GM18861 (cell line): Measurements from ENCODE around the gene CEACAM16.
A peak's percentile ranks its signal among the peaks of the same experiment; 100 is the strongest.

Experiments used
- ATAC-seq: cut with Tn5 transposase; IDR thresholded peaks from one replicate; pipeline ENCODE4 v1.9.1; 2021; ENCODE audit not compliant: unreplicated experiment

Gene CEACAM16

DNA sequence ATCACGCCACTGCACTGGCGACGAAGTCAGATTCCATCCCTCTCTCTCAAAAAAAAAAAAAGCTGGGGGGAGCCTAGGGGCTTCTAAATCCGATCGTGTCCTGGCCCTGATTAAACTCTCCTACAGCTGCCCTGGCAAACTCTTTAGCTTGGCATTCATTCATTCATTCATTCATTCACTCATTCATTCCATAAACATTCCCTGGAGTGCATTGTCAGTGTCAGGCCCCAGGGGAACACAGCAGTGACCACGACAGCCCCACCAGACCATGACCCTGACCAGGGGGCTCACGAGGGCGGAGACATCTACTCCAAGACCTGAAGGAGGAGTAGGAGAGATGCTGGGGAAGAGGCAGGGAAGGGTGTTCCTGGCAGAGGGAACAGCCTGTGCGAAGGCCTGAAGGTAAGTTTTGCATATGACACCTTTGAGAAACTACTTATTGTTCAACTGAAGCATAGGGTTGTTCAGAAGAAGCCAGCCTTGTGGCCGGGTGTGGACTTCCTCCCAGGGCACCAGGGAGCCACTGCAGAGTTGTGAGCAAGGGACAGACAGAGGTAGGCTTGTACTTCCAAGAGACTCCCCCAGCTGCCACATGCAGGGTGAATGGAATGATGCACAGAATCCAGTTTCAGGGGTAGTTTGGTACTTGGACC, 24.5 kb downstream of the CEACAM16 start:
- ATAC-seq = peak; percentile 14

- peak; percentile 49 for ATAC-seq
Observed at GRCh38 chr19:44723952-44724319, 25.0 kb downstream of the CEACAM16 start.

GRCh38 chr19:44725251-44725650, 26.3 kb downstream of the CEACAM16 start:
- no peak for ATAC-seq

- ATAC-seq = no peak
Observed at GRCh38 chr19:44725684-44726083, 26.7 kb downstream of the CEACAM16 start.

GRCh38 chr19:44726465-44726864, 27.5 kb downstream of the CEACAM16 start:
- no peak for ATAC-seq

DNA sequence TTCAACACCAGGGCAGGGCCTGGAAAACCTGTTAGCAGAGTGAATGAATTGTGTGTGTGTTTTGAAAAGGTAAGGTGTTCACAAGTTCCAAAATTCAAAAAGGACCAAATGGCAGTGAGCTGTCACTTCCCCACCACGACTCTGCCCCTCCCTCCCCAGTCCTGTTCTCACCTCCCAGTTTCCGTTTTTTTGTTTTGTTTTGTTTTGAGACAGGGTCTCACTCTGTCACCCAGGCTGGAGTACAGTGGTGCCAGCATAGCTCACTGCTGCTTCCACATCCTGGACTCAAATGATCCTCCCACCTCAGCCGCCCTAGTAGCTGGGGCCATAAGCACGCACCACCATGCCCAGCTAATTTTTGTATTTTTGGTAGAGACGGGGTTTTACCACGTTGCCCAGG, 29.2 kb downstream of the CEACAM16 start:
- no peak for ATAC-seq

DNA sequence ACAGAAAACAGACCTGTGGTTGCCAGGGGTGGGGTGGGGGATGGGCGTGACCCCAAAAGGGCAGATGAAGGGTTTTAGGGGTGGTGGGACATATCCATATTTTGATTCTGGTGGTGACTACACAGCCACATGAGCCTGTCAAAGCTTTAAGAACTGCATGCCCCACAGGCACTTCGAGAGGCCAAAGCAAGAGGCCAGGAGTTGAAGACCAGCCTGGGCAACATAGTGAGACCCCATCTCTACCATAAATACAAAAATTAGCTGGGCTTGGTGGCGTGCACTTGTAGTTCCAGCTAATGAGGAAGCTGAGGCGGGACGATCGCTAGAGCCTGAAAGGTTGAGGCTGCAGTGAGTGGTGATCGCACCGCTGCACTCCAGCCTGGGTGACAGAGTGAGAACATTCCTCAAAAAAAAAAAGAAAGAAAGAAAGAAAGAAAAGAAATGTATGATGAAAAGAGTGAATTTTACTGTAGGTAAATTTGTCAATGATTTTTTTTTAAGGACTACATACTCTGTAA, 30.6 kb downstream of the CEACAM16 start:
- no peak for ATAC-seq

- ATAC-seq = no peak
Observed at GRCh38 chr19:44731081-44731480, 32.1 kb downstream of the CEACAM16 start.

GRCh38 chr19:44731622-44732021, 32.7 kb downstream of the CEACAM16 start:
- ATAC-seq = no peak

DNA sequence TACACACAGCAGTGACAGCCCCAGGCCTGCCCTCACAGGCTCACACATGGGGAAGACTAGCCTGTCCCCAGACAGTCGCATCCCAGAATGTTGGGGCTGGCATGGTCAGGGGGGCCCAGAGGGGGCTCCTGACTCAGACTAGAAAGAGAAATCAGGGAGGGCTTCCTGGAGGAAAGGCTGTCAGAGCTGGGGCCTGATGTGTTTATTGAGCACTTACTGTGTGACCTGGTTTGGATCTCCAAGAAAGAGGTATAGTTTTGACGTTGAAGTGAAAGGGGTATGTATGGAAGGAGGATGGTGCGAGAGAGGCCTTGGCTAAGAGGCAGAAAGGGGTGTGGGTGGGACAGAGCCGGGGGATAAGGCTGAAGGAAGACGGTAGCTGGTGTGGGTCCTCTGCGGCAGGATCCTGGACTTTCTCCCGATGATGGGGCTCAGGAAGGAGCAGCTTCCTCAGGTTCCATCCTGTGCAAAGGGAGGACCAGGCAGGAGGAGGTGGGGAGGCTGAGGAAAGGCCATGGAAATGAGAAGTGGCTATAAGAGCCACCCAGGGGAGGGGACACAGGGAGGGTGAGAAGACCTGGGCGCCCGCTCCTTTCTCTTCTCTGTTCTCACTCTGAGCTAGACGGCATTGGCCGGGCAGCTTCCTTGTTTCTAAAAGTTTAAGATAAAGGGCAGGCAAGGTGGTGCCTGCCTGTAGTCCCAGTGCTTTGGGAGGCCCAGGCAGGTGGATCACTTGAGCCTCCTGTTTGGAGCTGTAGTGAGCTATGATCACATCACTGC, 33.5 kb downstream of the CEACAM16 start:
- no peak for ATAC-seq

GRCh38 chr19:44734357-44734756, 35.4 kb downstream of the CEACAM16 start:
- ATAC-seq = no peak

GRCh38 chr19:44735011-44735410, 36.1 kb downstream of the CEACAM16 start:
- no peak for ATAC-seq

- no peak for ATAC-seq
Observed at GRCh38 chr19:44737238-44738071, 38.5 kb downstream of the CEACAM16 start.

- no peak for ATAC-seq
Observed at GRCh38 chr19:44738136-44738535, 39.2 kb downstream of the CEACAM16 start.

DNA sequence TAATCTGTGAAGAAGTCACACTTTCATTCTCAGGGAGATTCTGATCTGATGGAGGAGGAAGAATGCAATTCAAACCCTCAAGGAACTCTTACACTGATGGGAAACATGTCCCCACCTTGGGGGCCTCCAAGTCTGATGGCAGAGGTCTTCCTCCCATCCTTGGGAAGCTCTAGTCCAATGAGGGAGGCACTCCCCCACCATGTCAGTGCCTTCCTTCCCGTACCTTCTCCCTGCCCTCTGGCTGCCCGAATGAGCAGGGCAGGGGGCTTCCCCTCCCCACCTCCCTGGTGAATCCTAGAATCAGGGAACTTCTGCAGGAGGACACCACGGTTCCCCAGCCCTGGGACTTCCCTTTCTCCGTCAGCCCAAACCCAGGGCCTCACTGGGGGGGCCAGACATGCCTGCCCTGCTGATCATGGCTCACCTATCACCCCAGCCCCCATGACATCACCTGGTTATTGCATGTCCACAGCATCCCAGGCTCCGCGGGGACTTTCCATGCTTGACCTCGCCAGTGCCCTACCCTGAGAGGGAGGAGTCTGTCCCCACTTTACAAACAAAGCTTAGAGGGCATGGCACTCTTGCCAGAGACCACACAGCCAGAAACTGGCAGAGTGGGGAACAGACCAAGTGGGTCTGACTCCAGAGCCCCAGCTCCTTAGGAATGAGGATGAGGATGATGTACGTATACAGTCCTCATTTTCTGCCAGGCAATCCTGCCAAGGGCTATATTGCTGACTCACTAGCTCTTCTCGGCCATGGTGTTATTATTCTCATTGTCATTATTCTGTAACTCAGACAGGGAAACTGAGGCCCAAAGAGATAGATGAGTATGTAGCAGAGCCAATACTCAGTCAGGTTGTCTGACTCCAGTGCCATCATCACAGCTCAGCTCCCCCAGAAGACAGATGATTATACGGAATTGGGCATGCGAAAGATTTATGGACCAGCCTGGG, 39.9 kb downstream of the CEACAM16 start:
- ATAC-seq = no peak

GRCh38 chr19:44740351-44740824, 41.4 kb downstream of the CEACAM16 start:
- no peak for ATAC-seq

DNA sequence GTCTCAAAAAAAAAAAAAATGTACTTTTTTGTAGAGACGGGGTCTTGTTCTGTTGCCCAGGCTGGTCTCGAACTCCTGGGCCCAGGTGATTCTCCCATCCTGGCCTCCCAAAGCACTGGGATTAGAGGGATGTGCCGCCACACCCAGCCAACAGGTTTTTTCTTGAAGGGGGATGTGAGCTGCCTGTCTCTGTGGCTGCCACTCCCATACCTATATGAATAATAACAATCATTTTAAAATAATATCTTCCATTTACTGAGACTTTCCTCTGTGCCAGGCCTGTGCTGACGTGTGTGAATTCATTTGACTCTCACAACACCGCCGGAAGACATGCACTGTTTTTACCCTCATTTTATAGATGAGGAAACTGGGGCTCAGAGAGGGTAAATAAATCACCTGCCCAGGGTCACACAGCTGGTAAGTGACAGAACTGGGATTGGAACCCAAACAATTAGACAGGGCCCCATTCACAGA, 42.3 kb downstream of the CEACAM16 start:
- ATAC-seq = no peak

DNA sequence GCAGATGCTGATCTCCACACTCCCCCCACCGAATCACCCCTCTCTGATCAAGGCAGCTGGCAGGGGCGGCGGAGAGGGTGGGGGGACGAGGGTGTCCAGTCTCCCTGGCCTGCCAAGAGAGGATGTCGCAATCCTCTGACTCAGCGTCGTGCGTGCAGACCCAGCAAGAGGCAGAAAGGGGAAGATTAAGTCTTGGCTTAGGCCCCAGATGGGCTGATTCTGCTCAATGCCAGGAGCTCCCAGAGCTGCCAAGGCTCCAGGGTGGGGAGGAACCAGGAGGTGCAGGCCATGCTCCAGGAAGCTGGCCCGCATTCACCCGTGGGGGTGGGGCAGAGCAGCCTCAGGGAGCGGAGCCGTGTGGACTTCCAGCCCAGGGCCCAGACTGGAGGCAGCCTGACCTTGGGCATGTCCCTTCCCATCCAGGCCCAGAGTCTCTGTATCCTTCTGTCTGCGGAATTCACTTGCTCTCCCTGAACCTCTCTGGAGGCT, 42.9 kb downstream of the CEACAM16 start:
- ATAC-seq = no peak

DNA sequence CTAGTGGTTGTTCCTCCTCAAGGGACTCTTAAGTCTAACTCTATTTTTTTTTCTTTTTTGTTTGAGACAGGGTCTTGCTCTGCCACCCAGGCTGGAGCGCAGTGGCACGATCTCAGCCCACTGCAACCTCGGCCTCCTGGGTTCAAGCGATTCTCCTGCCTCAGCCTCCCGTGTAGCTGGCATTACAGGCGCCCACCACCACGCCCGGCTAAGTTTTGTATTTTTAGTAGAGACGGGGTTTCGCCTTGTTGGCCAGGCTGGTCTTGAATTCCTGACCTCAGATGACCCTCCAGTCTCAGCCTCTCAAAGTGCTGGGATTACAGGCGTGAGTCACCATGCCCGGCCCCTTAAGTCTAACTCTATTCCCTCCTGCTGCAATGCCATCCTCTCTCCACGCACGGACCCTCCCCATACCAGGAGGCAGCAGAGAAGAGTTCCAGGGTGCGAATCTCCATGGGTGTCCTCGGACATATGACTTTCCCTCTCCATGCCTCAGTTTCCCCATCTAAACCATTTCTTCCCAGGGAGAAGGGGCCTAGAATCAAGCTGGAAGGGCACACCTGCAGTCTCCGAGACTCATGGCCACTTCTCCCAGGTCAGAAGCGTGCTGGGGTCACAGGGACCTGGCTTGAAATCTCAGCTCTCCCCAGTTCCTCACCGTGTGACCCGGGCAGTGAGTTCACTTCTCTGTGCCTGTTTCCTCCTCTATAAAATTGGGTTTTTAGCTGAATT, 43.5 kb downstream of the CEACAM16 start:
- ATAC-seq = no peak
